ES-I3 (cell line): ENCODE data around the gene FRK.
"Not testable (repeated sequence)": the region's sequence is repeated elsewhere in the genome, so short reads cannot be mapped to it uniquely, and the experiment has no call there.

ENCODE experiments used
- H3K36me3 ChIP-seq: 2 replicates; pipeline ENCODE4 v1.6.1; 2013; ENCODE audit warnings: mild to moderate bottlenecking, low read length, control low read depth, moderate library complexity; ENCODE audit not compliant: insufficient read depth
- H3K4me1 ChIP-seq: 2 replicates; pipeline ENCODE4 v1.6.1; 2013; ENCODE audit warnings: mild to moderate bottlenecking, control low read depth, low read length; ENCODE audit not compliant: insufficient read depth
- H3K9ac ChIP-seq: 2 replicates; pipeline ENCODE4 v1.6.1; 2013; ENCODE audit warnings: low read depth, mild to moderate bottlenecking, low read length, moderate library complexity
- H3K9me3 ChIP-seq: 2 replicates; pipeline ENCODE4 v1.6.1; 2013; ENCODE audit warnings: mild to moderate bottlenecking, low read length, moderate library complexity; ENCODE audit not compliant: control insufficient read depth, insufficient read depth

The FRK gene

GRCh38 chr6:115984809-115985208 is 75.9 kb downstream of the FRK start:
- H3K9ac ChIP-seq: no peak overlapping the region
- no peaks in the 10 kb centered on the region for H3K4me1 ChIP-seq
- H3K36me3 ChIP-seq: no peaks in the 10 kb centered on the region
- no peaks in the 10 kb centered on the region for H3K9me3 ChIP-seq

DNA sequence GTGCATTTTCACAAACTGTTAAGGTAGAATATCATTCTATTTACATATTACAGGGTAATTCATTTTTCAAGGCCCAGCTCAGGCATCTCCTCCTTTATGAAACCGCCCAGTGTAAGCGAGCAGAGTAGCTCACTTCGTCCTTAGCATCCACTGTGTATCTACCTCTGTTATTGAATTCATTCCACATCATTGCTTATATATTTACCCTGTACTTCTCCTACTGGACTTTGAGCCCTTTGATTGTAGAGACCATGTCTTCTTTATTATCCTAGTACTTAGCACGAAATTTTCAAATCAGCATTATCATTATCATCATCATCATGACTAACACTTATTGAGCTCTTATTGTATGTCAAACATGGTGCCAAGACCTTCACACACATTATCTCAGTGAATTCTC is 76.7 kb downstream of the FRK start:
- H3K9ac ChIP-seq: no peak overlapping the region
- no peaks in the 10 kb centered on the region for H3K9me3 ChIP-seq
- H3K36me3 ChIP-seq: no peaks in the 10 kb centered on the region
- H3K4me1 ChIP-seq: no peaks in the 10 kb centered on the region

DNA sequence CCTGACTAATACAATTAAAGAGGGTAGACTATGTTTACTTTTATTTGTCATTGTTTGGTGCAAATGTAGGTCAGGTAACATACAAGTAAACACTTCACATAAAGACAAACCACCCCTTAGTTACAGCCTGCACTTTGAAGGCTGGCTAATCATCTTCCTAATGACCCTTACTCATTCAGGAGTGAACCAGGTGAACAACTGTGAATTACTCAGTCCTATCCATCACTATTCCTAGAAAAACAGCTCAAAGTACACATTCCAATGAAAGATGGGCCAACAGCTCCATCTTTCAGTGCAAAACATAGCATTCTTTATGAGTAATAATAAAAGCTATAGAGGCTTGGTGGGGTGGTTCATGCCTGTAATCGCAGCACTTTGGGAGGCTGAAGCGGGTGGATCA is 78.2 kb downstream of the FRK start:
- Histone ChIP-seq H3K9me3 (no peaks in the 10 kb centered on the region), H3K9ac (no peak overlapping the region), H3K4me1 (no peaks in the 10 kb centered on the region), H3K36me3 (no peaks in the 10 kb centered on the region)

- H3K4me1 ChIP-seq: no peaks in the 10 kb centered on the region
- no peaks in the 10 kb centered on the region for H3K9me3 ChIP-seq
- no peaks in the 10 kb centered on the region for H3K36me3 ChIP-seq
- no peak overlapping the region for H3K9ac ChIP-seq
Measured at GRCh38 chr6:115977220-115977619, 83.5 kb downstream of the FRK start.

DNA sequence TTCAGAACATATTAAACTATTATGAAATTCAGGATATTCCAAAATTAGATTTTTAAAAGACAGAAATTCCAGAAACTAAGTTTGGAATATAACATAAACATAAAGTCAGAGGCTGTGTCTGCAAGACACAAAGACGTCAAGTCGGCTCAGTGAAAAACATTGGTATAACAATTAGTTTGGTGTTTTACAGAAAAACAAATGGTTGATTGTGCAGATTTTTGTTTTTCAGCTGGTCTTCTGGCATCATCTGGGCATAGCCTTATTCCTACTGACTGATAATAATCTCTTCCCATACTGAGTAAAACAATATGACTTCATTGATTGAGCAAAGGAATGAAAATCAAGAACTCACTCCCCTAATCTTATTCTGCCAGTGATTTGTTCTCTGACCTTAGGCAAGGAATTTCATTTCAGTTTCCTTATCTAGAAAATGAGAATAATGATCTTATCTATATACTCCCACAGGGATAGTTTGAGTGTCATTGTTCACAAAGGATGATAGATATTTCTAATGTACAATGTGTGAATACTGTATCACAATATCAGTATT is 84.3 kb downstream of the FRK start:
- H3K9me3 ChIP-seq: no peaks in the 10 kb centered on the region
- H3K4me1 ChIP-seq: no peaks in the 10 kb centered on the region
- no peak overlapping the region for H3K9ac ChIP-seq
- H3K36me3 ChIP-seq: no peaks in the 10 kb centered on the region

GRCh38 chr6:115972679-115973078 is 88.0 kb downstream of the FRK start:
- Histone ChIP-seq H3K9ac (no peak overlapping the region), H3K4me1 (peaks cover 10% of the 10 kb centered on the region; the same call in 1 of the 2 replicates), H3K36me3 (no peaks in the 10 kb centered on the region), H3K9me3 (no peaks in the 10 kb centered on the region)

DNA sequence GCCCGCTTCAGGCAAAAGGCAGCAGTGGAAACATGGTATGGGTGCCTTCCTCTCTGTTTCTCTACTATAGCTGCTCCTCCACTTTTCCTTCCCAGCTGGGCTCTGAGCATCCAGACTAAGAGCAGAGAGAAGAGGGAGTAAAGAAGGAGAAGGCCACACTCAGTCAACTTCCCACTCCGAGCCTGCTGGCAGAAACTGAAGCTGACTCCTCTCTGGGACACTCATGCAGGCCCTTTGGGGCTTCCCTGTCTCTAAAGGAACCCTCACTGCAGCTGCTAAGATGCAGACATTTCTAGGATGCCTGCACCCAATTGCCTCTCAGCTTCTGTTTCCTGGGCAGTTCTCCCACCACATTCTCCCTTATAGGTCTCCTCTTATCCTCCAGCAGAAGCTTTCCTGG is 88.9 kb downstream of the FRK start:
- H3K36me3 ChIP-seq: no peaks in the 10 kb centered on the region
- H3K9me3 ChIP-seq: no peaks in the 10 kb centered on the region
- no peak overlapping the region for H3K9ac ChIP-seq

GRCh38 chr6:115969930-115970273 is 90.8 kb downstream of the FRK start:
- Histone ChIP-seq H3K9me3 (no peaks in the 10 kb centered on the region), H3K4me1 (peaks cover 10% of the 10 kb centered on the region; the same call in 1 of the 2 replicates), H3K9ac (no peak overlapping the region), H3K36me3 (no peaks in the 10 kb centered on the region)

More for the DNA sequence above, 88.9 kb downstream of the FRK start:
- peaks cover 10% of the 10 kb centered on the region; the same call in 1 of the 2 replicates for H3K4me1 ChIP-seq

DNA sequence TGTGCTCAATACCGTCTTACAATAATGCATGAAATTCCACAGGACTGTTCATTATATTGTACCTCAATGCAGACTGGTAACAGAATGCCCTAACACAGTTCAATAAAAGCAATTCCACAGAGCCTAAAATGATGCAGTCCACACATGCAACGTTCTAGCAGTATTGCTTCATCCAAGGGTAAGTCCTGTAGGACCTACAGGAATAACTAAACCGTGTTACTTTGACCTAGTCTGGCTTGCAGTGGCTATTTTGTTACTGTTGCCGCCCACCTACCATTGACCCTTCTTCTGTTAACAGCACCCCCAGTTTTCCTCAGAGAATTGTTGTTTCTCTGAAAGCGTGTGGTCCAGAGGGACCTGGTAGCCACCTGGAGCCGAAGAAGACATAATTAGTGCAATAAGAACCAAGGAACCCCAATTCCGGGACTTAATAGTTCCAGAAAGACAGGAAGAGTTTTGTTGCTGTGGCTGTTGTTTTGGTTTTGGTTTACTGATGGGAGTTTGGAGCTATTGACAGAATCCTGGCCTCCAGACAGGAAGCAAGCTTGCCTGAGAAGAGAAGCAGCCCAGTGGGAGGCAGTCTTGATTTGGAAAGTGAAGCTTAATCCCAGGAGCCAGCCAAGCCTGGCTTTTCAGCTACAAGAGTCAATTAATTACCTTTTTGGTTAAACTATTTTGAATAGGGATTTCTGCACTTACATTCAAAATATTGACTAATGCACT is 91.3 kb downstream of the FRK start:
- Histone ChIP-seq H3K9me3 (no peaks in the 10 kb centered on the region), H3K9ac (no peak overlapping the region), H3K36me3 (no peaks in the 10 kb centered on the region), H3K4me1 (peaks cover 10% of the 10 kb centered on the region; the same call in 1 of the 2 replicates)

- H3K9ac ChIP-seq, H3K9me3 ChIP-seq: not testable (repeated sequence)
Measured at GRCh38 chr6:115960286-115960685, 100.4 kb downstream of the FRK start.

DNA sequence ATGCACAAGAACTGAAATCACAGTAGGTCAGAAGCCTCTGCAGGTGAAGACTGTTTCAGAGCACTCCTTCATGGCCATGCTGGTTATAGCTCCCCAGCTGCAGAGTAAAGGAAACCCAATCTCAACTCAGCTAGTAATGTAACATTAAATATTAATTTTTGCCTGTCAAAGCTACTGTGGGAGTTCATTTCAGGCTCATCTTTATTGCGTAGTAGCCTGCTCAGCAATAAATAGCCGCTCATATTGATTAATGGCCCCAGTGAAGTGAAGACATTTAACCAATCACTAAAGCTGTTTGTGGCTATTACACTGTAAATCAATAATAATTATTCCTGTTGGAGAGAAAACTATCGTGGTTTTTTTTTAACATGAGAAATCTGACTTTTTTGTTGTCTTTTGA is 101.7 kb downstream of the FRK start:
- no peaks in the 10 kb centered on the region; the same call in 1 of the 2 replicates for H3K9me3 ChIP-seq
- H3K9ac ChIP-seq: no peak overlapping the region
- peaks cover 4% of the 10 kb centered on the region; the same call in 1 of the 2 replicates for H3K4me1 ChIP-seq
- H3K36me3 ChIP-seq: no peaks in the 10 kb centered on the region

More at GRCh38 chr6:115960286-115960685, 100.4 kb downstream of the FRK start:
- H3K36me3 ChIP-seq, H3K4me1 ChIP-seq: not testable (repeated sequence)

DNA sequence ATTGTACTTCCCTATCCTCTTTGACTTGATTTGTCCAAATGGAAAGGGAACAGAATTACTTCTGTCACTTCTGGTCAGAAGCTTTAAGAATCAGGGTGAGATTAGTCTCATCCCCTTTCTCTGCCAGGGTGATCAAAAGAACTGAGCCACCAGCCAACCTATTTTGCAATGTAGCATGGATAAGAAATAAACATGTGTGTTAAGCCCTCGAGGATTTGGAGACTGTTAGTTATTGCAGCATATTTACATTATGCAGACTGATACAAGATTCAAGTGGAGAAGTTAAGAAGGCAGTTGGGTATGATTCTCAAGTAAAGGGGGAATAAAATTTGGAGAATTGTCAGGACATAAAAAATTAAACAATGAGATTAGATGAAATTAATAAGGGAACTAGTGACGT is 106.0 kb downstream of the FRK start:
- Histone ChIP-seq H3K9ac (no peak overlapping the region), H3K9me3 (no peaks in the 10 kb centered on the region; the same call in 1 of the 2 replicates), H3K36me3 (no peaks in the 10 kb centered on the region), H3K4me1 (peaks cover 4% of the 10 kb centered on the region; the same call in 1 of the 2 replicates)

- Histone ChIP-seq H3K36me3 (no peaks in the 10 kb centered on the region), H3K9me3 (no peaks in the 10 kb centered on the region), H3K9ac (no peak overlapping the region), H3K4me1 (no peaks in the 10 kb centered on the region)
Measured at GRCh38 chr6:115948751-115949150, 111.9 kb downstream of the FRK start.

- Histone ChIP-seq H3K9ac (no peak overlapping the region), H3K4me1 (no peaks in the 10 kb centered on the region)
Measured at GRCh38 chr6:115947966-115948541, 112.6 kb downstream of the FRK start.

GRCh38 chr6:115945812-115946211 is 114.9 kb downstream of the FRK start:
- Histone ChIP-seq H3K9me3 (no peaks in the 10 kb centered on the region), H3K9ac (no peak overlapping the region), H3K36me3 (no peaks in the 10 kb centered on the region), H3K4me1 (no peaks in the 10 kb centered on the region)

More at GRCh38 chr6:115947966-115948541, 112.6 kb downstream of the FRK start:
- no peaks in the 10 kb centered on the region for H3K9me3 ChIP-seq
- no peaks in the 10 kb centered on the region for H3K36me3 ChIP-seq
